Esophagus squamous epithelium (tissue), 4 donors: Measurements from ENCODE around the gene KLHL42.

Experiments
- CTCF ChIP-seq, 6 experiments: fragments of 450-650 bp in 4 of 6; fragments of 200-600 bp in 2 of 6; sonication (generic) in 2 of 6; IDR thresholded peaks; one replicate each; pipeline ENCODE4 v1.5.1; 2016 to 2019; ENCODE audit warnings: antibody characterized with exemption in 6 of 6, mild to moderate bottlenecking in 4 of 6, moderate library complexity in 4 of 6
- POLR2A ChIP-seq, 4 donors: fragments of 450-650 bp; IDR thresholded peaks; one replicate each; pipeline ENCODE4 v1.6.1; 2017; ENCODE audit warnings: antibody characterized with exemption in 4 of 4, mild to moderate bottlenecking in 4 of 4, moderate library complexity in 3 of 4

DNA sequence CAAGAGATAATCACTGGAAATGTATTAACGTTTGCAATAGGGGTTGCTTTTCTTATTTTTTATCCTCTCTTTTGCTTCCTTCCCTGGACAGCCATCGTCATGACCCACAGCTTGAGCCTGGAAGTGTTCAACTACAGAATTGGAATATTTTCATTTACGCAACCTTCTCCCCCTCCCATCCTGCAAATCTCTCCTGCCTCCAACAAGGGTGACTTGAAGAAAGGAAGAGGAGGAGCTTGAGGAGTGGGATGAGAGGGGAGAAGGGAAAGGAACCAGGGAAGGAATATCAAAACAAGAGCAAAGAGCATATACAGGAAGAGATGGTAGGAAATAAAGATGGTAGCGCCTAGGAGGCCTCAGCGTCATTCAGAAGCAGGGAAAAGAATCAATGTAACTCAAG is 1.6 kb downstream of the KLHL42 start:
- TF ChIP-seq CTCF (IDR thresholded peaks at IDR 0.05): no peak
- no peak for TF ChIP-seq POLR2A (IDR thresholded peaks at IDR 0.05)
